ENCODE measurements around the gene ZBTB21.

The ZBTB21 gene

GRCh38 chr21:41977034-41977950 is 32.9 kb downstream of the ZBTB21 start:
- H3K27ac Mint-ChIP-seq = no peak overlapping the region
- peaks cover 5% of the 10 kb centered on the region for H3K27me3 Mint-ChIP-seq
- H3K9me3 Mint-ChIP-seq = peaks cover 9% of the 10 kb centered on the region
- DNase-seq = peak; percentile 7
- H3K36me3 Mint-ChIP-seq (ENCODE audit: low read depth) = no peaks in the 10 kb centered on the region
- no peak overlapping the region for H3K4me3 Mint-ChIP-seq
- H3K4me1 Mint-ChIP-seq (ENCODE audit: low read depth) = peaks cover 15% of the 10 kb centered on the region

GRCh38 chr21:41976611-41977010 is 33.5 kb downstream of the ZBTB21 start:
- no peak overlapping the region for H3K4me3 Mint-ChIP-seq
- peaks cover 5% of the 10 kb centered on the region for H3K27me3 Mint-ChIP-seq
- no peak for DNase-seq
- H3K9me3 Mint-ChIP-seq = peaks cover 8% of the 10 kb centered on the region
- H3K4me1 Mint-ChIP-seq (ENCODE audit: low read depth) = peaks cover 15% of the 10 kb centered on the region
- no peaks in the 10 kb centered on the region for H3K36me3 Mint-ChIP-seq (ENCODE audit: low read depth)
- H3K27ac Mint-ChIP-seq = no peak overlapping the region

- peaks cover 5% of the 10 kb centered on the region for H3K27me3 Mint-ChIP-seq
- peak; percentile 19 for DNase-seq
- peaks cover 15% of the 10 kb centered on the region for H3K4me1 Mint-ChIP-seq (ENCODE audit: low read depth)
- H3K27ac Mint-ChIP-seq = peak overlapping the region; percentile 33
- H3K36me3 Mint-ChIP-seq (ENCODE audit: low read depth) = no peaks in the 10 kb centered on the region
- H3K9me3 Mint-ChIP-seq = peaks cover 8% of the 10 kb centered on the region
- H3K4me3 Mint-ChIP-seq = no peak overlapping the region
Observed at GRCh38 chr21:41975391-41976272, 34.5 kb downstream of the ZBTB21 start.

- peaks cover 15% of the 10 kb centered on the region for H3K4me1 Mint-ChIP-seq (ENCODE audit: low read depth)
- H3K9me3 Mint-ChIP-seq = peaks cover 8% of the 10 kb centered on the region
- H3K27me3 Mint-ChIP-seq = peaks cover 4% of the 10 kb centered on the region
- no peak overlapping the region for H3K27ac Mint-ChIP-seq
- H3K4me3 Mint-ChIP-seq = no peak overlapping the region
- H3K36me3 Mint-ChIP-seq (ENCODE audit: low read depth) = no peaks in the 10 kb centered on the region
- DNase-seq = no peak
Observed at GRCh38 chr21:41974752-41975053, 35.5 kb downstream of the ZBTB21 start.

GRCh38 chr21:41973861-41974751 is 36.1 kb downstream of the ZBTB21 start:
- peak; percentile 50 for DNase-seq
- H3K27me3 Mint-ChIP-seq = no peaks in the 10 kb centered on the region
- peak overlapping the region; percentile 26 for H3K27ac Mint-ChIP-seq
- H3K36me3 Mint-ChIP-seq (ENCODE audit: low read depth) = no peaks in the 10 kb centered on the region
- no peak overlapping the region for H3K4me3 Mint-ChIP-seq
- peaks cover 15% of the 10 kb centered on the region for H3K4me1 Mint-ChIP-seq (ENCODE audit: low read depth)
- peaks cover 2% of the 10 kb centered on the region for H3K9me3 Mint-ChIP-seq

GRCh38 chr21:41973427-41973831 is 36.7 kb downstream of the ZBTB21 start:
- H3K4me3 Mint-ChIP-seq = no peak overlapping the region
- no peak overlapping the region for H3K27ac Mint-ChIP-seq
- no peaks in the 10 kb centered on the region for H3K9me3 Mint-ChIP-seq
- H3K4me1 Mint-ChIP-seq (ENCODE audit: low read depth) = peaks cover 15% of the 10 kb centered on the region
- no peaks in the 10 kb centered on the region for H3K27me3 Mint-ChIP-seq
- H3K36me3 Mint-ChIP-seq (ENCODE audit: low read depth) = no peaks in the 10 kb centered on the region
- DNase-seq = no peak

- peak; percentile 8 for DNase-seq
- H3K36me3 Mint-ChIP-seq (ENCODE audit: low read depth) = no peaks in the 10 kb centered on the region
- H3K27ac Mint-ChIP-seq = no peak overlapping the region
- H3K4me1 Mint-ChIP-seq (ENCODE audit: low read depth) = peaks cover 15% of the 10 kb centered on the region
- H3K27me3 Mint-ChIP-seq = no peaks in the 10 kb centered on the region
- no peak overlapping the region for H3K4me3 Mint-ChIP-seq
- no peaks in the 10 kb centered on the region for H3K9me3 Mint-ChIP-seq
Observed at GRCh38 chr21:41972511-41973205, 37.5 kb downstream of the ZBTB21 start.

- Mint-ChIP-seq H3K36me3 (ENCODE audit: low read depth) (no peaks in the 10 kb centered on the region), H3K4me1 (ENCODE audit: low read depth) (peaks cover 15% of the 10 kb centered on the region), H3K27ac (no peak overlapping the region), H3K27me3 (no peaks in the 10 kb centered on the region), H3K4me3 (no peak overlapping the region), H3K9me3 (no peaks in the 10 kb centered on the region)
- no peak for DNase-seq
Observed at GRCh38 chr21:41971891-41972290, 38.3 kb downstream of the ZBTB21 start.

- Mint-ChIP-seq H3K4me3 (no peak overlapping the region), H3K27me3 (no peaks in the 10 kb centered on the region), H3K4me1 (ENCODE audit: low read depth) (peaks cover 15% of the 10 kb centered on the region), H3K9me3 (no peaks in the 10 kb centered on the region), H3K27ac (no peak overlapping the region), H3K36me3 (ENCODE audit: low read depth) (no peaks in the 10 kb centered on the region)
- peak; percentile 12 for DNase-seq
Observed at GRCh38 chr21:41970751-41971653, 39.2 kb downstream of the ZBTB21 start.

GRCh38 chr21:41970106-41970391 is 40.1 kb downstream of the ZBTB21 start:
- H3K4me1 Mint-ChIP-seq (ENCODE audit: low read depth) = peaks cover 14% of the 10 kb centered on the region
- no peak for DNase-seq
- no peak overlapping the region for H3K4me3 Mint-ChIP-seq
- no peaks in the 10 kb centered on the region for H3K27me3 Mint-ChIP-seq
- H3K9me3 Mint-ChIP-seq = no peaks in the 10 kb centered on the region
- H3K27ac Mint-ChIP-seq = no peak overlapping the region
- no peaks in the 10 kb centered on the region for H3K36me3 Mint-ChIP-seq (ENCODE audit: low read depth)

GRCh38 chr21:41967708-41968107 is 42.5 kb downstream of the ZBTB21 start:
- Mint-ChIP-seq H3K9me3 (no peaks in the 10 kb centered on the region), H3K36me3 (ENCODE audit: low read depth) (no peaks in the 10 kb centered on the region), H3K27ac (no peak overlapping the region), H3K4me3 (no peak overlapping the region), H3K27me3 (peaks cover 4% of the 10 kb centered on the region), H3K4me1 (ENCODE audit: low read depth) (no peaks in the 10 kb centered on the region)
- DNase-seq = peak; percentile 21

- Mint-ChIP-seq H3K27ac (no peak overlapping the region), H3K9me3 (no peaks in the 10 kb centered on the region), H3K4me1 (ENCODE audit: low read depth) (no peaks in the 10 kb centered on the region), H3K36me3 (ENCODE audit: low read depth) (no peaks in the 10 kb centered on the region), H3K27me3 (peaks cover 11% of the 10 kb centered on the region), H3K4me3 (no peak overlapping the region)
- peak; percentile 20 for DNase-seq
Observed at GRCh38 chr21:41966872-41967621, 43.1 kb downstream of the ZBTB21 start.

Data from activated T-cell treated with anti-CD3 and anti-CD28 coated beads, Interleukin-2, amount 50 U/mL, for 24 hours (primary cell).